COR-L47 (cell line): ENCODE results near the gene AKR1C4.
"Not testable (repeated sequence)": the region's sequence is repeated elsewhere in the genome, so short reads cannot be mapped to it uniquely, and the experiment has no call there.

Experiments
- DNase-seq: peaks from one replicate; lab custom pipeline; 2025; lab: John Stamatoyannopoulos, UW

Gene AKR1C4

DNA sequence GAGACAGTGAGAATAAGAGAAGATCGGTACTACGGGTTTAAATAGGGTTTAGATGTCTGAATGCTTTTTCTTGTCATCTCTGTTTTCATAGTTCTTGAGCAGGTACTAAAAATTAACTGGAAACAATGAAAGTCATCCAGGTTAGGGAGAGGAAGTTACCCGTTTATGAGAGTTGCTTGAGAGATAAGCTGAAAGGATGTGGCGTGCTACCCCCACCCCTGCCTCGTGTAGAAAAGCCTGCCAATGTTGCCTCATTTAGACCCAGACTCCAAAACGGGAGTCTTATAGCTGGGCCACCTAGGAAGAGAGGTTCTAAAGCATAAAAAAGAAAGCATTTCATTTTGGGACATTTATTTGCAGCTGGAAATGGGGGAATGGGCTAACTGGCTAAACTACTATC is 10.2 kb downstream of the AKR1C4 start:
- no peak for DNase-seq

GRCh38 chr10:5209776-5210175 is 13.1 kb downstream of the AKR1C4 start:
- not testable (repeated sequence) for DNase-seq

GRCh38 chr10:5210261-5210660 is 13.6 kb downstream of the AKR1C4 start:
- DNase-seq: not testable (repeated sequence)

DNA sequence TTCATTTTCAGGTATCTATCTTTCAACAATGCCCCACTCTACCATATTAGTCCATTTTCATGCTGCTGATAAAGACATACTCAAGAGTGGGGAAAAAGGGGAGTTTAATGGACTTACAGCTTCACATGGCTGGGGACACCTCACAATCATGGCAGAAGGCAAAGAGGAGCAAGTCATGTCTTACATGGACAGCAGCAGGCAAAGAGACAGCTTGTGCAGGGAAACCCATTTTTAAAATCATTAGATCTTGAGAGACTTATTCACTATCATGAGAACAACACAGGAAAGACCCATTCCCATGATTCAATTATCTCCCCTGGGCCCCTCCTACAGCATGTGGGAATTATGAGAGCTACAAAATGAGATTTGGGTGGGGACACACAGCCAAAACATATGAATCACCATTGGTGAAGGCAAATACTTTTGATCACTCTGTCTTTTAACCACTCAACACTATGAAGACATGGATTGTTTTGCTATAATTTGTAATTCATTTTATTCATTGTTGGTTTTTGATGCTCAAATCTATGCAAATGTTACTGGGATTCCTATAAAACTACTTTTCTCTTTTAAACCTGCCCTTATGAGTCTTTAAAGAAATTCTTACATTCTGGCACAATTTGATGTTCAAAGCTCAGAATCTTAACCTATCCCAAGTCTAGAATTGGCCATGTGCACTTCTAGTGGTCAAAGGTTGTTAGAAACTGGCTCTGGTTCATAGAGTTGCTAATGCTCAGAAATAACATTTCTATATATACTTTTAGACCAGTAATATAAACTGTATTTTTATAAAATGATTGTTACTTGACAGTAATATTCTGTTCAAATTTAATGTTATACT is 15.3 kb downstream of the AKR1C4 start:
- no peak for DNase-seq

- no peak for DNase-seq
Measured at GRCh38 chr10:5216801-5217200, 20.2 kb downstream of the AKR1C4 start.

GRCh38 chr10:5219262-5219661 is 22.6 kb downstream of the AKR1C4 start:
- DNase-seq: no peak

DNA sequence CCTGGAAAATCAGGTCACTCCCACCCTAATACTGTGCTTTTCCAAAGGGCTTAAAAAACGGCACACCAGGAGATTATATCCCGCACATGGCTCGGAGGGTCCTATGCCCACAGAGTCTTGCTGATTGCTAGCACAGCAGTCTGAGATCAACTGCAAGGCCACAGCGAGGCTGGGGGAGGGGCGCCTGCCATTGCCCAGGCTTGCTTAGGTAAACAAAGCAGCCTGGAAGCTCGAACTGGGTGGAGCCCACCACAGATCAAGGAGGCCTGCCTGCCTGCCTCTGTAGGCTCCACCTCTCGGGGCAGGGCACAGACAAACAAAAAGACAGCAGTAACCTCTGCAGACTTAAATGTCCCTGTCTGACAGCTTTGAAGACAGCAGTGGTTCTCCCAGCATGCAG is 26.3 kb downstream of the AKR1C4 start:
- not testable (repeated sequence) for DNase-seq

DNA sequence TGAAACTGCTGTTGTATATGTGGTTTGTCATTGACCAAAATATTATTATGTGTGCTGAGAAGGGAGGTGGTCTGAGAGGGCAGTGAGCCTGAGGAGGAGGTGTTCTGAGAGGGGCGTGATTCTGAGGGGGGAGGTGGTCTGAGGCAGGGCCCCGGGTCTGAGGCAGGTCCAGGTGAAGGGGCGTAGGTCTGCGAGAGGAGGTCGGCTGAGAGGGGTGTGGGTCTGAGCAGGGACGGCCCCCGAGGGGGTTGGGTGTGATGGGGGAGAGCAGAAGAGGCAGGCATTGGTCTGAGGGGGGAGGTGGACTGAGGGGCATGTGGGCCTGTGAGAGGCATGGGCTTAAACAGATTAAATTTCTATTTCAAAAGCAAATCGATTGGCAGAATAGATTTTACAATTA is 32.4 kb downstream of the AKR1C4 start:
- DNase-seq: no peak

GRCh38 chr10:5233324-5233723 is 36.7 kb downstream of the AKR1C4 start:
- no peak for DNase-seq

DNA sequence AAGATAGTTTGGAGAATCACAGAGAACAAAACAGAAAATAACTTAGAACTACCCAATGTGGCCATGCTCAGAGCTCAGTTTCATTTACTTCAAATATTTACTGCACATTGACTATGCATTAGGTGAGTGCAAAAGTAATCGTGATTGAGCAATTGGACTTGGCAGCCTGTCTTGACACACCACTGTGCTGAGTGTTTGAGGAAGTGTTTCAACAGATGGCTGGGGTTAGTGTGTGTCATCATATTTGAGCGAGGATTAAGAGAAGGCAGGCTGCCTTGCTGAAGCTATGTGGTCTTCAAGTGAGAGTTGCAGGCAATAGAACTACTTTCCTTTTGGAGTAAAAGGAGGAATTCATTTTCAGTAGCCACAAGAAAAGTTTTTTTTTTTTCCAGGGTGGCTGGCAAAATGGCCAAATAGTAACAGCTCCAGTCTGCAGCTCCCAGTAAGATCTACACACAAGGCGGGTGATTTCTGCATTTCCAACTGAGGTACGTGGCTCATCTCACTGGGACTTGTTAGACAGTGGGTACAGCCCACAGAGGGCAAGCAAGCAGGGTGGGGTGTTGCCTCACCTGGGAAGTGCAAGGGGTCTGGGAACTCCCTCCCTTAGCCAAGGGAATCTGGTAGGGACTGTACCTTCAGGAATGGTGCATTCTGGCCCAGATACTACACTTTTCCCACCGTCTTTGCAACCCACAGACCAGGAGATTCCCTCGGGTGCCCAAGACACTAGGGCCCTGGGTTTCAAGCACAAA is 37.6 kb downstream of the AKR1C4 start:
- no peak for DNase-seq

GRCh38 chr10:5237541-5237940 is 40.9 kb downstream of the AKR1C4 start:
- not testable (repeated sequence) for DNase-seq

GRCh38 chr10:5242585-5242984 is 45.9 kb downstream of the AKR1C4 start:
- DNase-seq: no peak

- DNase-seq: no peak
Measured at GRCh38 chr10:5243521-5243987, 46.9 kb downstream of the AKR1C4 start.

- no peak for DNase-seq
Measured at GRCh38 chr10:5252177-5253037, 55.8 kb downstream of the AKR1C4 start.

GRCh38 chr10:5254488-5254887 is 57.9 kb downstream of the AKR1C4 start:
- DNase-seq: no peak

- DNase-seq: not testable (repeated sequence)
Measured at GRCh38 chr10:5257768-5258167, 61.1 kb downstream of the AKR1C4 start.

DNA sequence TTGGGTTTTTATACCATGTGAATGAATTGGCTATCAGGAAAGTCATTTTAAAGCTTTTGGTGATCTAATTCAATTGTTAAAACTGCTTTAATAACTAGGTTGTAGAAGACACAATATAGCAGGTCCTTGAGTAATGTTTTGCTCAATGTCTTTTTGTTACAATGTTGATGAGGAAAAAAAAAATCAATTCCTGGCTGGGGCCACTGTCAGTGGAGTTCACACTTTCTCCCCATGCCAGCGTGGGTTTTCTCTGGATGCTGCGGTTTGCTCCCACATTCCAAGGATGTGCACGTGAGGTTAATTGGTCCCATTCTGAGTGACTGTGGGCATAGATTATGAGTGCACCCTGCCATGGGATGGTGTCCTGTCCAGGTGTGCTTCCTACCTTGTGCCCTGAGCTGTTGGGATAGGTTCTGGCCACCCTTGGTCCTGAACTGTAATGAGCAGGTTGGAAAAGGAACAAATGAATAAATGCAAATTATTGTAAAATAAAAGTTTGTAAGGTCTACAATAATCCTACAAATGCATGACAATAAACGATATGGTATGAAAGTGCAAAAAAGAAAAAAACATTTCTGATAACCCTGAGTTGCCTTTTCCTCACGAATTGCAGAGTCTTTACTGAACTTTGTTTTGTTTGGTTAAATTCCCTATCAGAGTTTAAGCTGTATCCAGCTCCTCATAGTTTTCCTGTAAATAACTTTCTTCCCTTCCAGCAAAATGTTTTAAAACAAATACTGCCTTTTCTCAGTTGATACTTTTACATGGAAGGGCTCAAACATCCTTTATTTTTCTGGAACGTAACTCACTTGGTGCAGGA is 62.7 kb downstream of the AKR1C4 start:
- DNase-seq: no peak

DNA sequence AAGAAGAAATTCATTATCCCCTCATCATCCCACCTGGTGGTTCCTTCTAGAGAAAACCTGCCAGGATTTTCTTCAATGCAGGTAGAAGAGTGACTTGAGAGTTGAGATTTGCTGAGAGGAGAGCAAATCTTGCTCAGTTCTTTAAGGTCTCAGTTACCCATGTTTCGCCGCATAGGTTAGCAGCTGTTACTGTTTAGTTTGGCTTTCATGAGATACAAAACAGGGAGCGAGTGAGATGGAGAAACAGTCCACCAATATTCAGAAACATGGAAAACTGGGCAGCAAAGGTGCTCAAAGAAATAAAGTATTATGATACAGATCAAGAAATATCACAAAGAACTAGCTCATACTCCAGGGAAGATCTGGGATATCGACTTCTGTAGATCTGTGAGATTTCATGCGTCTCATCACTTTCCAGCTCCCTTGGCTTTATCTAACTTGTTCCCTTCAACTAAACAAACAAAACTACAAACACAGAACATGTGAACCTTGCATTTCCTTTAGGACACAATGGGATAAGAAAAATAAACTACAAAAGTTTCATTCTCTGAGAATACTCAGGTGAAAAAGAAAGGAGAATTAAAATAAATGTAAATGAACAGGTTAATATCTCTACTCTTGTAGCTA is 63.4 kb downstream of the AKR1C4 start:
- no peak for DNase-seq

- no peak for DNase-seq
Measured at GRCh38 chr10:5260828-5261227, 64.2 kb downstream of the AKR1C4 start.

- no peak for DNase-seq
Measured at GRCh38 chr10:5265139-5265538, 68.5 kb downstream of the AKR1C4 start.

GRCh38 chr10:5266351-5266750 is 69.7 kb downstream of the AKR1C4 start:
- DNase-seq: no peak
